ENCODE results near the gene PCNX2. TPM values are rescaled to one million over a fixed set of nuclear protein-coding genes. Genes with fewer than 3 reads are reported as not detected.

The PCNX2 gene
- polyA plus RNA-seq, 1 donor, result 16.1 TPM

GRCh38 chr1:233315718-233316301, 20.3 kb upstream of the PCNX2 start:
- no peak for DNase-seq

- DNase-seq, result no peak
Measured at GRCh38 chr1:233313434-233314155, 18.1 kb upstream of the PCNX2 start.

- DNase-seq, result peak; percentile 30
Measured at GRCh38 chr1:233304489-233305102, 9.1 kb upstream of the PCNX2 start.

GRCh38 chr1:233300326-233300725, 4.8 kb upstream of the PCNX2 start:
- DNase-seq, result no peak

GRCh38 chr1:233299450-233299849, 3.9 kb upstream of the PCNX2 start:
- DNase-seq, result no peak

- DNase-seq, result no peak
Measured at GRCh38 chr1:233295975-233296322, 424 bp upstream of the PCNX2 start.

GRCh38 chr1:233294913-233295236, 650 bp downstream of the PCNX2 start:
- peak; percentile 14 for DNase-seq

GRCh38 chr1:233293556-233294446, 1.7 kb downstream of the PCNX2 start:
- no peak for DNase-seq

GRCh38 chr1:233290396-233291034, 5.0 kb downstream of the PCNX2 start:
- DNase-seq, result no peak

GRCh38 chr1:233289676-233290075, 5.8 kb downstream of the PCNX2 start:
- DNase-seq, result no peak

- DNase-seq, result no peak
Measured at GRCh38 chr1:233282582-233282886, 13.0 kb downstream of the PCNX2 start.

GRCh38 chr1:233281711-233282581, 13.6 kb downstream of the PCNX2 start:
- DNase-seq, result no peak

GRCh38 chr1:233279971-233280370, 15.6 kb downstream of the PCNX2 start:
- no peak for DNase-seq

GRCh38 chr1:233278631-233279030, 16.9 kb downstream of the PCNX2 start:
- no peak for DNase-seq

GRCh38 chr1:233277637-233278606, 17.6 kb downstream of the PCNX2 start:
- no peak for DNase-seq

- no peak for DNase-seq
Measured at GRCh38 chr1:233269656-233270055, 25.9 kb downstream of the PCNX2 start.

- DNase-seq, result no peak
Measured at GRCh38 chr1:233268389-233269022, 27.0 kb downstream of the PCNX2 start.

- DNase-seq, result no peak
Measured at GRCh38 chr1:233261695-233262094, 33.8 kb downstream of the PCNX2 start.

- no peak for DNase-seq
Measured at GRCh38 chr1:233261206-233261605, 34.3 kb downstream of the PCNX2 start.

- DNase-seq, result no peak
Measured at GRCh38 chr1:233257786-233258185, 37.7 kb downstream of the PCNX2 start.
